ENCODE measurements around the gene ADARB2. TPM values are rescaled to one million over a fixed set of nuclear protein-coding genes. Genes with fewer than 3 reads are reported as not detected.

ADARB2 gene
- total RNA-seq, 2 donors from 2014 or later, result 8.0 to 12.2 TPM

DNA sequence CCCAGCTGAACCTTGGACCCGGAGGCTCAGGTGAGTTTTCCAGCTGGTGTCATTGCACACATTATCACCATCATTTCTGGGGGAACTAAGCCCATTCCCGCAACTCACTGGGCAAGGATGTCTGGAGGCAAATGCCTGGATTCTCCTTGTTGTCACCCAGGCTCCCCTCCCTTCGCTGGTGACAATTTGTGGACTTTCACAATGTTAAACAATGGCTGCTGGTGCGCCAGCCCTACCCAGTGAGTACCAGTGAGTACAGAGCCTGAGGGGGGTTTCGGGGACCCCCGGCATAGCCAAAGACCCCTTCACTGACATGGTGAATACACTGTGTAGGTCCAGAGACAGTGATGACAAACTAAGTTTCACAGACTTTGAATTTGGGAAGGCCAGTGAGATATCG is 189.2 kb downstream of the ADARB2 start:
- no peak for ATAC-seq
- no peaks in the 10 kb centered on the region for H3K9me3 ChIP-seq
- no peak overlapping the region for H3K4me3 ChIP-seq
- TF ChIP-seq POLR2A (IDR thresholded peaks at IDR 0.05), result no peak
- TF ChIP-seq, protein P1, sequence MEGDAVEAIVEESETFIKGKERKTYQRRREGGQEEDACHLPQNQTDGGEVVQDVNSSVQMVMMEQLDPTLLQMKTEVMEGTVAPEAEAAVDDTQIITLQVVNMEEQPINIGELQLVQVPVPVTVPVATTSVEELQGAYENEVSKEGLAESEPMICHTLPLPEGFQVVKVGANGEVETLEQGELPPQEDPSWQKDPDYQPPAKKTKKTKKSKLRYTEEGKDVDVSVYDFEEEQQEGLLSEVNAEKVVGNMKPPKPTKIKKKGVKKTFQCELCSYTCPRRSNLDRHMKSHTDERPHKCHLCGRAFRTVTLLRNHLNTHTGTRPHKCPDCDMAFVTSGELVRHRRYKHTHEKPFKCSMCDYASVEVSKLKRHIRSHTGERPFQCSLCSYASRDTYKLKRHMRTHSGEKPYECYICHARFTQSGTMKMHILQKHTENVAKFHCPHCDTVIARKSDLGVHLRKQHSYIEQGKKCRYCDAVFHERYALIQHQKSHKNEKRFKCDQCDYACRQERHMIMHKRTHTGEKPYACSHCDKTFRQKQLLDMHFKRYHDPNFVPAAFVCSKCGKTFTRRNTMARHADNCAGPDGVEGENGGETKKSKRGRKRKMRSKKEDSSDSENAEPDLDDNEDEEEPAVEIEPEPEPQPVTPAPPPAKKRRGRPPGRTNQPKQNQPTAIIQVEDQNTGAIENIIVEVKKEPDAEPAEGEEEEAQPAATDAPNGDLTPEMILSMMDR (IDR thresholded peaks at IDR 0.05), result no peak
- H3K4me1 ChIP-seq, result no peaks in the 10 kb centered on the region
- H3K36me3 ChIP-seq (replicated peaks in 1 of 2; ENCODE audit: insufficient read depth in 1 of 2, low read depth in 2 of 2), result no peaks in the 10 kb centered on the region
- DNase-seq, result no peak
- H3K27me3 ChIP-seq, result no peaks in the 10 kb centered on the region
- no peak overlapping the region for H3K27ac ChIP-seq
- WGBS, 2 donors, result 86 to 87% methylated on average over 5 to 7 of the region's 7 CpGs
- intact Hi-C loops (cut with DNase I), result no loop called here

DNA sequence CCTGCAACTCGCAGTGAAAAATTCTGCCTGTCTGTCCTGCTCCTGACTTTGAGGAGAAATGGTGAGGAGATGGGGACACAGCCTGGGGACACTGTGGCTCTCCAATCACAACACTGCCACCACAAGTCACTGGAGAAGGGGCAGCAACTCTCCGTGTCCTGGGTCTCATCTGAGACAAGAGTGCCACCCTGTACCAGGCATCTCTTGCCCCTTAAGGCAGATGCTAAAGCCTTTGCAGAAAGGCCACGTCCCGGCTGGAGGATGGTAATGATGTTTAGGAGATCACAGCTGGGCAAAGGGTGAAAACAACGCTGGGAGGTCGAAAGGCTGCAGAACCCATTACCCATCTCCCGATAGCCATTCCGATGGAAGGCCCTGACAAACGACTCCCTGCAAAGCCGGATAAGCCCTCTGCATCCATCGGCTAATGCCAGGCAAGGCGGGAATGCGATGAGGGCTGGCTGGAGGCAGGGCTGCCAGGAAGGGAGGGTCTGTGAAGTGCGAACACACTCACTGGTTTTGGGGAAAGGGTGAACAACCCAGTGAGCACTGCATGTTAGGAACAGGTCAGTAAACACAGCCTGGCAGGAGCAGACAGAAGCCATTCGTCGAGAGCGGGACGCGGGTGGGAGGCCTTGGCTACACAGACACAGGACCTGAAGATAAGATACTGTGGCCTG is 190.8 kb downstream of the ADARB2 start:
- no peaks in the 10 kb centered on the region for H3K9me3 ChIP-seq
- WGBS, 2 donors, result 54 to 64% methylated on average over 19 of the region's 19 CpGs
- no peak overlapping the region for H3K4me3 ChIP-seq
- intact Hi-C loops (cut with DNase I), result no loop called here
- ATAC-seq (no peak), DNase-seq (no peak)
- no peaks in the 10 kb centered on the region for H3K4me1 ChIP-seq
- TF ChIP-seq, protein P1 (IDR thresholded peaks at IDR 0.05), result no peak
- no peak for TF ChIP-seq POLR2A (IDR thresholded peaks at IDR 0.05)
- no peak overlapping the region for H3K27ac ChIP-seq
- H3K36me3 ChIP-seq (replicated peaks in 1 of 2; ENCODE audit: insufficient read depth in 1 of 2, low read depth in 2 of 2), result no peaks in the 10 kb centered on the region
- no peaks in the 10 kb centered on the region for H3K27me3 ChIP-seq

DNA sequence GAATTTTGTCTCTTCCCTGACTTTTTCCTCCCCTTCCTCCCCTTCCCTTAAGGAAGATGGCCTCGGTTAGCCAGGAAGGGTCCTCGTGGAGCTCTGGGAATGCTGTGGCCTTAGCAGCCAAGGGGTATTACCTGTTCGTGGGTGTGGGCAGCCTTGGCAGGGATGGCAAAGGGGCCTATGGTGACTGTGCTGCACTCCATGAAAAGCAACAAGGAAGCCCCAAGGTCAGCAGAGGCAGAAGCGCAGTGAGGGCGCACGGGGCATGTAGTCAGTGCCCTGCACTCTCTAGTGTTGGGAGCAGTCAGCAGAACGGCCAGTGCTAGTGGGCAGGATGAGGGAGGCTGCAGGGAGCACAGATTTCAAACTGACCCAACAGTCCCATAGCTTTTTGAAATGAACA is 191.8 kb downstream of the ADARB2 start:
- H3K4me3 ChIP-seq, result no peak overlapping the region
- intact Hi-C loops (cut with DNase I), result no loop called here
- 64 to 67% methylated on average over 7 of the region's 7 CpGs for WGBS, 2 donors
- ATAC-seq (no peak), DNase-seq (no peak)
- TF ChIP-seq, protein P1 (IDR thresholded peaks at IDR 0.05), result no peak
- no peak for TF ChIP-seq POLR2A (IDR thresholded peaks at IDR 0.05)
- H3K36me3 ChIP-seq (replicated peaks in 1 of 2; ENCODE audit: insufficient read depth in 1 of 2, low read depth in 2 of 2), result no peaks in the 10 kb centered on the region
- no peaks in the 10 kb centered on the region for H3K9me3 ChIP-seq
- no peaks in the 10 kb centered on the region for H3K27me3 ChIP-seq
- no peaks in the 10 kb centered on the region for H3K4me1 ChIP-seq
- H3K27ac ChIP-seq, result no peak overlapping the region

DNA sequence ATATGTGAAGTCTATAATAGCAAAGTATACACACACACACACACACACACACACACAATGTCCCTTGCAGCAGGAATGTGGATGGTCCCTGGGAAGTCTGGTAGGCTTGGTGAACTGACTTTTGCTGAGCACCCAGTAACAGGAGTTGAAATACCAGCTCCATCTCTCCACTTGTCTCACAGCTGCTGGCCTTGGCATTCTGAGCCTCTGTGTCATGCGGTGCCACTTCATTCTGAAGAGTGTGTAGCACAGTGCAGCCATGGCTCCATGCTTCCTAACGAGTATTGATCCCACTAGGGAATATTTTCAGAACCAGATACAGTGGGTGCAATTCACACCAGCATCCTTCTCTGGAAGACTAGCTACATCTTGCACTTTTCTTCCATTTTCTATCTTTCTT is 192.4 kb downstream of the ADARB2 start:
- Histone ChIP-seq H3K9me3 (no peaks in the 10 kb centered on the region), H3K4me3 (no peak overlapping the region), H3K4me1 (no peaks in the 10 kb centered on the region), H3K27me3 (no peaks in the 10 kb centered on the region), H3K27ac (no peak overlapping the region), H3K36me3 (replicated peaks in 1 of 2; ENCODE audit: insufficient read depth in 1 of 2, low read depth in 2 of 2) (no peaks in the 10 kb centered on the region)
- TF ChIP-seq POLR2A (IDR thresholded peaks at IDR 0.05), result no peak
- TF ChIP-seq, protein P1 (IDR thresholded peaks at IDR 0.05), result no peak
- ATAC-seq (no peak), DNase-seq (no peak)
- intact Hi-C loops (cut with DNase I), result no loop called here
- WGBS, 2 donors, result 29 to 42% methylated on average over 2 of the region's 2 CpGs

DNA sequence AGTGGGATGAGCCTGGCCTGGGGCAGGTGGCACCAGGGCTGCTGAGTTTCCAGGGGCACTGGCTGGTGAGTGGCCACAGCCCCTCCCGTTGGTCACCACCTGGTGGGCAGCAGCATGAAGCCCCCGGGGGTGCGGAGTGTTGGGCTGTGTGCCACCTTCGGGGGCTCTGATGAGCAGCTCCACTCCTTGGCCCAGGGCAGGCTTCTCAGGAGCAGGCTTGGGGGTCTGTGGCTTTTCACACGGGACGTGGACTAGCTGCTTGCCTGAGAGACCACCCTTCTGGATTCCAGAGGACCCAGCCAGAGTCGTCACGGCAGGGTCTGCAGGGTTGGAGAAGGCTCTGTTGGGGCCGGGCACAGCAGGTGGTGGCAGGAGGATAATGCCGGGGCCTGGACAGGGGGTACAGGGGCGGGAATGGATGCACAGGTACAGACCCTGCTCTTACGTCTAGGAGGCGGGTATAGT is 193.1 kb downstream of the ADARB2 start:
- intact Hi-C loops (cut with DNase I), result no loop called here
- 83 to 84% methylated on average over 9 to 13 of the region's 13 CpGs for WGBS, 2 donors
- ATAC-seq, result no peak

More for the DNA sequence above, 193.1 kb downstream of the ADARB2 start:
- Histone ChIP-seq H3K27ac (no peak overlapping the region), H3K9me3 (no peaks in the 10 kb centered on the region), H3K36me3 (replicated peaks in 1 of 2; ENCODE audit: insufficient read depth in 1 of 2, low read depth in 2 of 2) (no peaks in the 10 kb centered on the region), H3K4me1 (no peaks in the 10 kb centered on the region), H3K27me3 (no peaks in the 10 kb centered on the region), H3K4me3 (no peak overlapping the region)
- no peak for DNase-seq
- TF ChIP-seq, protein P1 (IDR thresholded peaks at IDR 0.05), result no peak
- no peak for TF ChIP-seq POLR2A (IDR thresholded peaks at IDR 0.05)
